HL-60 (cell line): ENCODE measurements around the gene FAM83C.

ENCODE experiments used
- CTCF ChIP-seq: IDR thresholded peaks from one replicate; pipeline ENCODE4 v1.5.1; 2011; ENCODE audit warnings: low read length, control low read depth, inconsistent platforms; ENCODE audit not compliant: insufficient read depth
- GABPA ChIP-seq: IDR thresholded peaks from 2 replicates; pipeline ENCODE4 v1.6.1; 2012; ENCODE audit warnings: low read depth
- POLR2AphosphoS5 ChIP-seq: IDR thresholded peaks from 2 replicates; pipeline ENCODE4 v1.6.1; 2012; ENCODE audit warnings: low read depth
- REST ChIP-seq: IDR thresholded peaks from 2 replicates; pipeline ENCODE4 v1.6.1; 2012; ENCODE audit warnings: low read depth; ENCODE audit not compliant: insufficient replicate concordance

- TF ChIP-seq CTCF = no peak
- TF ChIP-seq REST = no peak
- TF ChIP-seq POLR2AphosphoS5 = no peak
- no peak for TF ChIP-seq GABPA
These were observed 25.4 kb upstream of the FAM83C start for GRCh38 chr20:35317416-35318210.
